Natural killer cell (primary cell): Measurements from ENCODE around the gene CDC20. TPM values are rescaled to one million over a fixed set of nuclear protein-coding genes. Genes with fewer than 3 reads are reported as not detected.

Source experiments
- ATAC-seq, 3 donors: fragments of 150-1000 bp in 2 of 3; fragments of 200-7000 bp in 1 of 3; cut with Tn5 transposase; 1 replicate in 1 of 3; 2 replicates in 2 of 3; pipeline ENCODE4 v1.10.0; 2021; ENCODE audit warnings: mild to moderate bottlenecking in 2 of 3, moderate library complexity in 2 of 3
- DNase-seq, 2 donors: peaks; one replicate each; pipeline versions ENCODE4 v3.0.0 to v3.0.0-alpha.2; 2013 to 2021; ENCODE audit warnings: mixed read lengths in 1 of 2
- H3K27ac ChIP-seq: one replicate; pipeline ENCODE4 v1.5.1; 2013; ENCODE audit warnings: mild to moderate bottlenecking, low read length
- H3K27me3 ChIP-seq: one replicate; pipeline ENCODE4 v1.6.1; 2013; ENCODE audit warnings: low read length; ENCODE audit not compliant: control insufficient read depth, insufficient read depth
- H3K36me3 ChIP-seq: one replicate; pipeline ENCODE4 v1.6.1; 2013; ENCODE audit warnings: low read length; ENCODE audit not compliant: control insufficient read depth, insufficient read depth
- H3K4me1 ChIP-seq: one replicate; pipeline ENCODE4 v1.6.1; 2013; ENCODE audit warnings: low read length; ENCODE audit not compliant: control insufficient read depth, insufficient read depth
- H3K4me3 ChIP-seq: one replicate; pipeline ENCODE4 v1.5.1; 2013; ENCODE audit warnings: low read length
- H3K9me3 ChIP-seq: one replicate; pipeline ENCODE4 v1.6.1; 2013; ENCODE audit warnings: low read length; ENCODE audit not compliant: control insufficient read depth, insufficient read depth
- H3K27ac Mint-ChIP-seq, 2 donors: one replicate each; pipeline ENCODE4 v1.8.0; 2022; ENCODE audit warnings: mild to moderate bottlenecking in 2 of 2, mixed read lengths in 2 of 2, moderate library complexity in 1 of 2
- H3K27me3 Mint-ChIP-seq, 2 donors: one replicate each; pipeline ENCODE4 v1.8.0; 2022; ENCODE audit warnings: low read depth in 2 of 2, mixed read lengths in 2 of 2
- H3K36me3 Mint-ChIP-seq: one replicate; pipeline ENCODE4 v1.8.0; 2022; ENCODE audit warnings: mixed read lengths
- H3K4me1 Mint-ChIP-seq, 2 donors: one replicate each; pipeline ENCODE4 v1.8.0; 2022; ENCODE audit warnings: mixed read lengths in 2 of 2
- H3K4me3 Mint-ChIP-seq: one replicate; pipeline ENCODE4 v1.8.0; 2022; ENCODE audit warnings: mild to moderate bottlenecking, moderate library complexity, mixed read lengths
- H3K9me3 Mint-ChIP-seq, 2 donors: one replicate each; pipeline ENCODE4 v1.8.0; 2022; ENCODE audit warnings: mixed read lengths in 2 of 2
- CTCF ChIP-seq: fragments of 200-600 bp; IDR thresholded peaks from one replicate; pipeline ENCODE4 v1.8.0; 2022; ENCODE audit warnings: antibody characterized with exemption
- WGBS: methylation state at CpG from one replicate; pipeline ENCODE4 v1.1.7; 2013; ENCODE audit warnings: missing lambda C conversion rate; ENCODE audit not compliant: insufficient coverage; 5-methylcytosine and 5-hydroxymethylcytosine counted together
- intact Hi-C: fragments of 100-400 bp; cut with micrococcal nuclease; formaldehyde crosslinking; loops from one replicate; pipeline ENCODE4 v1.14.2; 2022
- total RNA-seq, 4 donors: library from RNA; stranded (reverse); fragments of 120-200 nt in 1 of 4; gene quantifications; one replicate each; pipeline versions ENCODE4 v1.2.3 to v1.2.4, GENCODE V29; 2013 to 2022

The CDC20 gene
- total RNA-seq, 3 donors from 2014 or later (not counting 1 experiment from before 2014, with no cell fraction given): 0.50 to 2.4 (median 0.96) TPM

GRCh38 chr1:43314233-43314632, 44.5 kb upstream of the CDC20 start:
- no peaks in the 10 kb centered on the region for H3K36me3 Mint-ChIP-seq
- H3K36me3 ChIP-seq: peaks cover 2% of the 10 kb centered on the region
- no peaks in the 10 kb centered on the region for H3K9me3 ChIP-seq
- DNase-seq (no peak), ATAC-seq (no peak)
- no peaks in the 10 kb centered on the region for H3K27me3 ChIP-seq
- H3K4me1 Mint-ChIP-seq: peaks cover 0 to 6% of the 10 kb centered on the region in 2 donors
- TF ChIP-seq CTCF: no peak
- no peak overlapping the region for H3K4me3 ChIP-seq
- H3K9me3 Mint-ChIP-seq: no peaks in the 10 kb centered on the region
- H3K27ac ChIP-seq: no peak overlapping the region
- no peaks in the 10 kb centered on the region for H3K4me1 ChIP-seq
- 95% methylated on average over 5 of the region's 5 CpGs for WGBS
- H3K27me3 Mint-ChIP-seq: no peaks in the 10 kb centered on the region
- no peak overlapping the region for H3K27ac Mint-ChIP-seq
- no peak overlapping the region for H3K4me3 Mint-ChIP-seq
- intact Hi-C loops: no loop called here

- Histone ChIP-seq H3K4me1 (no peaks in the 10 kb centered on the region), H3K27ac (no peak overlapping the region), H3K9me3 (no peaks in the 10 kb centered on the region), H3K36me3 (no peaks in the 10 kb centered on the region), H3K4me3 (no peak overlapping the region), H3K27me3 (no peaks in the 10 kb centered on the region)
- TF ChIP-seq CTCF: no peak
- Mint-ChIP-seq H3K27ac (no peak overlapping the region), H3K9me3 (no peaks in the 10 kb centered on the region), H3K4me1 (peaks cover 0 to 12% of the 10 kb centered on the region in 2 donors), H3K27me3 (no peaks in the 10 kb centered on the region), H3K36me3 (no peaks in the 10 kb centered on the region), H3K4me3 (no peak overlapping the region)
- DNase-seq: no peak
- WGBS: 92% methylated on average over 2 of the region's 3 CpGs
- ATAC-seq: no peak
- intact Hi-C loops: no loop called here
These were observed 43.3 kb upstream of the CDC20 start for GRCh38 chr1:43315481-43315880.

GRCh38 chr1:43315963-43316737, 42.6 kb upstream of the CDC20 start:
- H3K9me3 Mint-ChIP-seq: no peaks in the 10 kb centered on the region
- DNase-seq: no peak
- no peak overlapping the region for H3K27ac Mint-ChIP-seq
- no peaks in the 10 kb centered on the region for H3K36me3 Mint-ChIP-seq
- TF ChIP-seq CTCF: no peak
- intact Hi-C loops: no loop called here
- H3K4me3 Mint-ChIP-seq: no peak overlapping the region
- no peaks in the 10 kb centered on the region for H3K36me3 ChIP-seq
- ATAC-seq: no peak
- H3K4me1 Mint-ChIP-seq: peaks cover 0 to 12% of the 10 kb centered on the region in 2 donors
- H3K27me3 ChIP-seq: no peaks in the 10 kb centered on the region
- H3K27me3 Mint-ChIP-seq: no peaks in the 10 kb centered on the region
- WGBS: 87% methylated on average over 10 of the region's 10 CpGs
- H3K4me1 ChIP-seq: no peaks in the 10 kb centered on the region
- no peak overlapping the region for H3K4me3 ChIP-seq
- no peak overlapping the region for H3K27ac ChIP-seq
- H3K9me3 ChIP-seq: no peaks in the 10 kb centered on the region
